ENCODE data around the gene CHCHD3. TPM values are rescaled to one million over a fixed set of nuclear protein-coding genes. Genes with fewer than 3 reads are reported as not detected.

The CHCHD3 gene
- polyA plus RNA-seq, 3 donors: 30.5 to 56.7 (median 48.8) TPM

- Histone ChIP-seq H4K20me1 (ENCODE audit: insufficient read depth, low read length) (peaks cover 14% of the 10 kb centered on the region), H2AFZ (ENCODE audit: insufficient read depth, low read depth, low read length, poor library complexity, severe bottlenecking) (no peak overlapping the region), H3K9ac (ENCODE audit: insufficient read depth, low read length, poor library complexity, severe bottlenecking) (no peak overlapping the region), H3K4me3 (replicated peaks in 1 of 3; ENCODE audit: low read depth in 2 of 3, low read length in 3 of 3) (no peak overlapping the region), H3K27ac (ENCODE audit: low read depth in 1 of 2, low read length in 2 of 2) (no peak overlapping the region), H3K4me1 (ENCODE audit: control insufficient read depth in 1 of 2, insufficient read depth in 2 of 2, low read length in 2 of 2) (no peaks in the 10 kb centered on the region), H3K36me3 (replicated peaks in 1 of 2; ENCODE audit: control insufficient read depth in 1 of 2, insufficient read depth in 2 of 2, low read length in 2 of 2) (peaks cover 0 to 5% of the 10 kb centered on the region in 2 donors), H3K9me3 (replicated peaks in 1 of 2; ENCODE audit: control insufficient read depth in 1 of 2, insufficient read depth in 1 of 2, low read length in 2 of 2) (peaks cover 0 to 12% of the 10 kb centered on the region in 2 donors), H3K79me2 (ENCODE audit: insufficient read depth, low read length) (peaks cover 2% of the 10 kb centered on the region), H3K4me2 (replicated peaks; ENCODE audit: extremely low read depth, low read length, poor library complexity, severe bottlenecking) (no peak overlapping the region), H3K27me3 (ENCODE audit: control insufficient read depth in 2 of 2, insufficient read depth in 2 of 2, low read length in 2 of 2) (no peaks in the 10 kb centered on the region)
- Mint-ChIP-seq H3K36me3 (peaks cover 4 to 11% of the 10 kb centered on the region in 2 donors), H3K4me3 (no peak overlapping the region), H3K9me3 (peaks cover 0 to 11% (median 8%) of the 10 kb centered on the region in 7 donors), H3K27me3 (ENCODE audit: low read depth in 3 of 3) (no peaks in the 10 kb centered on the region), H3K27ac (no peak overlapping the region), H3K4me1 (peaks cover 5% of the 10 kb centered on the region)
- intact Hi-C loops (cut with micrococcal nuclease): no loop called here
- TF ChIP-seq CTCF (IDR thresholded peaks at IDR 0.05): no peak
- 100% methylated on average over 1 of the region's 1 CpG for WGBS (ENCODE audit: insufficient coverage)
- no peak for DNase-seq
Measured at GRCh38 chr7:132988117-132988516, 93.8 kb downstream of the CHCHD3 start.

- intact Hi-C loops (cut with micrococcal nuclease): no loop called here
- H3K79me2 ChIP-seq (ENCODE audit: insufficient read depth, low read length): peaks cover 3% of the 10 kb centered on the region
- Mint-ChIP-seq H3K9me3 (peaks cover 0 to 3% (median 0%) of the 10 kb centered on the region in 7 donors), H3K27me3 (ENCODE audit: low read depth in 3 of 3) (no peaks in the 10 kb centered on the region), H3K27ac (no peak overlapping the region), H3K36me3 (peaks cover 2 to 6% of the 10 kb centered on the region in 2 donors), H3K4me3 (no peak overlapping the region), H3K4me1 (peaks cover 17% of the 10 kb centered on the region)
- no peaks in the 10 kb centered on the region for H3K36me3 ChIP-seq (replicated peaks in 1 of 2; ENCODE audit: control insufficient read depth in 1 of 2, insufficient read depth in 2 of 2, low read length in 2 of 2)
- no peak for TF ChIP-seq CTCF (IDR thresholded peaks at IDR 0.05)
- no peak overlapping the region for H3K4me3 ChIP-seq (replicated peaks in 1 of 3; ENCODE audit: low read depth in 2 of 3, low read length in 3 of 3)
- no peak overlapping the region for H3K4me2 ChIP-seq (replicated peaks; ENCODE audit: extremely low read depth, low read length, poor library complexity, severe bottlenecking)
- no peaks in the 10 kb centered on the region for H3K9me3 ChIP-seq (replicated peaks in 1 of 2; ENCODE audit: control insufficient read depth in 1 of 2, insufficient read depth in 1 of 2, low read length in 2 of 2)
- H3K27me3 ChIP-seq (ENCODE audit: control insufficient read depth in 2 of 2, insufficient read depth in 2 of 2, low read length in 2 of 2): no peaks in the 10 kb centered on the region
- H3K9ac ChIP-seq (ENCODE audit: insufficient read depth, low read length, poor library complexity, severe bottlenecking): no peak overlapping the region
- H4K20me1 ChIP-seq (ENCODE audit: insufficient read depth, low read length): no peaks in the 10 kb centered on the region
- DNase-seq: no peak
- H2AFZ ChIP-seq (ENCODE audit: insufficient read depth, low read depth, low read length, poor library complexity, severe bottlenecking): no peak overlapping the region
- no peak overlapping the region for H3K27ac ChIP-seq (ENCODE audit: low read depth in 1 of 2, low read length in 2 of 2)
- H3K4me1 ChIP-seq (ENCODE audit: control insufficient read depth in 1 of 2, insufficient read depth in 2 of 2, low read length in 2 of 2): no peaks in the 10 kb centered on the region
- no CpG with 5 or more reads among the region's 1 CpG for WGBS (ENCODE audit: insufficient coverage)
Measured at GRCh38 chr7:132980402-132980801, 101.5 kb downstream of the CHCHD3 start.
